GM21723 (cell line): ENCODE data around the gene TNIK.
"Not testable (repeated sequence)": the region's sequence is repeated elsewhere in the genome, so short reads cannot be mapped to it uniquely, and the experiment has no call there.

Source experiments
- ATAC-seq: cut with Tn5 transposase; IDR thresholded peaks from one replicate; pipeline ENCODE4 v1.9.1; 2021; ENCODE audit warnings: mild to moderate bottlenecking, moderate library complexity; ENCODE audit not compliant: unreplicated experiment

TNIK gene

GRCh38 chr3:171469376-171469775, 9.2 kb upstream of the TNIK start:
- no peak for ATAC-seq

GRCh38 chr3:171468296-171468906, 8.2 kb upstream of the TNIK start:
- no peak for ATAC-seq

- ATAC-seq, result no peak
These were observed 5.6 kb upstream of the TNIK start for GRCh38 chr3:171465763-171466162.

- ATAC-seq, result no peak
These were observed 4.3 kb upstream of the TNIK start for GRCh38 chr3:171464462-171464861.

GRCh38 chr3:171462224-171462623, 2.0 kb upstream of the TNIK start:
- no peak for ATAC-seq

- no peak for ATAC-seq
These were observed 1.3 kb upstream of the TNIK start for GRCh38 chr3:171461525-171461917.

GRCh38 chr3:171460725-171461524, 720 bp upstream of the TNIK start:
- ATAC-seq, result peak; percentile 37

- ATAC-seq, result no peak
These were observed 866 bp downstream of the TNIK start for GRCh38 chr3:171459137-171459941.

GRCh38 chr3:171458864-171459136, 1.4 kb downstream of the TNIK start:
- ATAC-seq, result no peak

- no peak for ATAC-seq
These were observed 1.9 kb downstream of the TNIK start for GRCh38 chr3:171458071-171458863.

- ATAC-seq, result no peak
These were observed 2.6 kb downstream of the TNIK start for GRCh38 chr3:171457607-171458061.

GRCh38 chr3:171456765-171457606, 3.2 kb downstream of the TNIK start:
- ATAC-seq, result no peak

GRCh38 chr3:171455603-171456550, 4.3 kb downstream of the TNIK start:
- ATAC-seq, result no peak

GRCh38 chr3:171454041-171454440, 6.2 kb downstream of the TNIK start:
- no peak for ATAC-seq

- ATAC-seq, result no peak
These were observed 6.9 kb downstream of the TNIK start for GRCh38 chr3:171453180-171453886.

GRCh38 chr3:171452328-171452727, 7.9 kb downstream of the TNIK start:
- ATAC-seq, result no peak

GRCh38 chr3:171451915-171452314, 8.3 kb downstream of the TNIK start:
- ATAC-seq, result no peak

- not testable (repeated sequence) for ATAC-seq
These were observed 12.7 kb downstream of the TNIK start for GRCh38 chr3:171447579-171447891.
